ENCODE data around the gene BCL2L1. TPM values are rescaled to one million over a fixed set of nuclear protein-coding genes. Genes with fewer than 3 reads are reported as not detected.

Gene BCL2L1
- total and polyA plus RNA-seq, 10 donors: 18.7 to 167 (median 87.6) TPM

DNA sequence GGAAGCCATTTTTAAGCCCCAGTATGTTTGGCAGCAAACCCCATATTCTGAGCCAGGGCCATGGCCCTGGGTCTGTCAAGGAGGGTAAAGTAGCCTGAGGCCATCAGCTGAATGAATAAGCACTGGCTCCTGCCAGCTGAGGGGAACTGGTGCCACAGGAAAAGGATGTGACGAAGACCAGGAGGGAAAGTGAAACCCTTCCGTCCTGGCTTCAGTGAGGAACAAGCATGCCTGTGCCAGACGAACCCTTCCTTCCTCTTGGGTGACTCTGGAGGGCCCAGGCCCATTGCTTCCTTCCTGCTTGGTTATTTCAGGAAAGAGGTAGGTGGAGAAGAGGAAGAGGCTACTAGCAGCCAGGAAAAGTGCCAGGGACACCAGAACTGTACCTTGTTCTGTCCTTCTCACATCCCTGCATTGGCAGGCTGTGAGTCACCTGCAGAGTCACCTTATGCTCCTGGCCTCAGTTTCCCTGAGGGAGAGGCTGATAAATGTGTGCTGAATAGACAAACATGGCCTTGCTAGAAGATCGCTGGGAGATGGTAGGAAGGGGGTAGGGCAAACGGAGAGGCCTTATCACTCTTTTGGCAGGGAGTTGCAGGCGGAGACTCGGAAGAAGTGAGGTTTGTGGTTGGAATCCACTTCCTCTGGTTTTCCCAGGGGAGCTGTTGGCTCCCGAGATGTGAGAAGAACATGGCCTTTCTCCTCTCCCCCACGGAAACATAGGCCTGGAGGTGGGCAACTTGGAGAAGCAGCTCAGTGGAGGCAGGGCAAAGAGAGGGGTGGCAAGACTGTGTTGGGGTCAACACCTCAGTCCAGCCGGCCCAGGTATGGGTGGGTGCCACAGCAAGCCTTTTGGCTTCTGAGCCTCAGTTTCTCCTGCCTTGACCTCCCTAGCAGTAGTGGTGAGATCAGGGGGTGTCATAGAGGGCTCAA lies 47.5 kb downstream of the BCL2L1 start:
- peak; percentile 91 for DNase-seq
- intact Hi-C loops (cut with DNase I; ENCODE audit: low total_unique reads): loop anchor here (5.0 kb wide), 1 partner anchor 37 kb away; no protein-coding TSS in a partner anchor
- TF ChIP-seq POLR2A (IDR thresholded peaks at IDR 0.05) (no peak), POLR2AphosphoS5 (IDR thresholded peaks at IDR 0.05) (peak; percentile 12 to 98 (median 84))
- TF ChIP-seq, protein P1, sequence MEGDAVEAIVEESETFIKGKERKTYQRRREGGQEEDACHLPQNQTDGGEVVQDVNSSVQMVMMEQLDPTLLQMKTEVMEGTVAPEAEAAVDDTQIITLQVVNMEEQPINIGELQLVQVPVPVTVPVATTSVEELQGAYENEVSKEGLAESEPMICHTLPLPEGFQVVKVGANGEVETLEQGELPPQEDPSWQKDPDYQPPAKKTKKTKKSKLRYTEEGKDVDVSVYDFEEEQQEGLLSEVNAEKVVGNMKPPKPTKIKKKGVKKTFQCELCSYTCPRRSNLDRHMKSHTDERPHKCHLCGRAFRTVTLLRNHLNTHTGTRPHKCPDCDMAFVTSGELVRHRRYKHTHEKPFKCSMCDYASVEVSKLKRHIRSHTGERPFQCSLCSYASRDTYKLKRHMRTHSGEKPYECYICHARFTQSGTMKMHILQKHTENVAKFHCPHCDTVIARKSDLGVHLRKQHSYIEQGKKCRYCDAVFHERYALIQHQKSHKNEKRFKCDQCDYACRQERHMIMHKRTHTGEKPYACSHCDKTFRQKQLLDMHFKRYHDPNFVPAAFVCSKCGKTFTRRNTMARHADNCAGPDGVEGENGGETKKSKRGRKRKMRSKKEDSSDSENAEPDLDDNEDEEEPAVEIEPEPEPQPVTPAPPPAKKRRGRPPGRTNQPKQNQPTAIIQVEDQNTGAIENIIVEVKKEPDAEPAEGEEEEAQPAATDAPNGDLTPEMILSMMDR (IDR thresholded peaks at IDR 0.05 in 8 of 11, conservative IDR thresholded peaks at IDR 0.05 in 3 of 11): no peak

DNA sequence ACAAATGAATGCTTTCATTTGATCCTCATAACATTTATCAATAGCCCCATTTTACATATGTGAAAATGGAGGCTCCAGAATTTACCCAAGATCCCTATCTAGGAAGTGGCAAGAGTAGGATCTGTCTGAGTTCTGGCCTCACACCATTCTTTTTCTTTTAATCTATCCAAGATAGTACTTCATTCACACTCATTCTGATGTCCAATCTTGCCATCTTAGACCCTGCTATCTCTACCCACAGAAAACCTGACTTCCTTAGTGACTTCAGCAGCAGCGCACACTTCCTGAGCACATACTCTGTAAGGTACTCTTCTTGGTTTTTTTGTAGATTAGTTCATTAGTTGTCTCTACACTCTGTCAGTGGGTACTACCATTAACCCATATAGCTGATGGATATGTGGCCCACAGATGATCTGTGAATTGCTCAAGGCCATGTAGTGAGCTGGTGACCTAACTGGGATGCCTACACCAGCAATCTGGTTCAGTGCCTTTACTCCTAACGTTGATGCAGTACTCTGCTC lies 48.7 kb downstream of the BCL2L1 start:
- H3K4me3 ChIP-seq: peak overlapping the region in 1 of 8 donors; percentile 71
- no peaks in the 10 kb centered on the region for H3K9me3 ChIP-seq
- WGBS, 5 donors: 14 to 46% (median 29%) methylated on average over 2 of the region's 2 CpGs
- no peaks in the 10 kb centered on the region for H3K27me3 ChIP-seq (replicated peaks in 1 of 7)
- H3K36me3 ChIP-seq: peaks cover 0 to 60% (median 0%) of the 10 kb centered on the region in 6 donors
- no peak for DNase-seq
- peak overlapping the region; percentile 70 to 95 (median 84) for H3K27ac ChIP-seq
- peaks cover 55 to 100% (median 91%) of the 10 kb centered on the region in 6 donors for H3K4me1 ChIP-seq
- intact Hi-C loops (cut with DNase I; ENCODE audit: low total_unique reads): no loop called here
- TF ChIP-seq POLR2A (IDR thresholded peaks at IDR 0.05) (no peak), POLR2AphosphoS5 (IDR thresholded peaks at IDR 0.05) (no peak)
- TF ChIP-seq, protein P1 (IDR thresholded peaks at IDR 0.05 in 8 of 11, conservative IDR thresholded peaks at IDR 0.05 in 3 of 11): no peak

More for the DNA sequence above, 47.5 kb downstream of the BCL2L1 start:
- Histone ChIP-seq H3K4me3 (peak overlapping the region; percentile 1 to 71 (median 42)), H3K4me1 (peaks cover 59 to 100% (median 91%) of the 10 kb centered on the region in 6 donors), H3K27me3 (replicated peaks in 1 of 7) (no peaks in the 10 kb centered on the region), H3K27ac (peak overlapping the region; percentile 70 to 95 (median 84)), H3K9me3 (no peaks in the 10 kb centered on the region), H3K36me3 (peaks cover 0 to 59% (median 0%) of the 10 kb centered on the region in 6 donors)
- 2 to 13% (median 6%) methylated on average over 10 of the region's 10 CpGs for WGBS, 5 donors

DNA sequence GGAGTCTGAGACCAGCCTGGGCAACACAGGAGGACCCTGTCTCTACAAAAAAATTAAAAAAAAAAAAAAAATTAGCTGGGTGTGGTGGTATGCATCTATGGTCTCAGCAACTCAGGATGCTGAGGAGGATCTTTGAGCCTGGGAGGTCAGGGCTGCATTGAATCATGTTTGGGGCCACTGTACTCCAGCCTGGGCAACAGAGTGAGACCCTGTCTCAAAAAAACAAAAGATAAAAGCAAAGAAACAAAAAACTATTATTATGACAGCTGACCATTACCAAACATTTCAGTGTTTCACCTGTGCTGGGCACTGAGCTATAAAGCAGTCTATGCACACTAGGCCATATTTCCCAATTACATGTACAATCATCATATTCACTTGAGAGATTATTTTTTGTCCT lies 49.2 kb downstream of the BCL2L1 start:
- H3K36me3 ChIP-seq: peaks cover 0 to 58% (median 0%) of the 10 kb centered on the region in 6 donors
- H3K27ac ChIP-seq: peak overlapping the region in 7 of 8 donors; percentile 70 to 95 (median 85)
- TF ChIP-seq, protein P1 (IDR thresholded peaks at IDR 0.05 in 8 of 11, conservative IDR thresholded peaks at IDR 0.05 in 3 of 11): no peak
- TF ChIP-seq POLR2AphosphoS5 (IDR thresholded peaks at IDR 0.05) (no peak), POLR2A (IDR thresholded peaks at IDR 0.05) (no peak)
- intact Hi-C loops (cut with DNase I; ENCODE audit: low total_unique reads): no loop called here
- H3K27me3 ChIP-seq (replicated peaks in 1 of 7): no peaks in the 10 kb centered on the region
- no peak for DNase-seq
- peaks cover 50 to 100% (median 90%) of the 10 kb centered on the region in 6 donors for H3K4me1 ChIP-seq
- no peaks in the 10 kb centered on the region for H3K9me3 ChIP-seq
- H3K4me3 ChIP-seq: no peak overlapping the region

DNA sequence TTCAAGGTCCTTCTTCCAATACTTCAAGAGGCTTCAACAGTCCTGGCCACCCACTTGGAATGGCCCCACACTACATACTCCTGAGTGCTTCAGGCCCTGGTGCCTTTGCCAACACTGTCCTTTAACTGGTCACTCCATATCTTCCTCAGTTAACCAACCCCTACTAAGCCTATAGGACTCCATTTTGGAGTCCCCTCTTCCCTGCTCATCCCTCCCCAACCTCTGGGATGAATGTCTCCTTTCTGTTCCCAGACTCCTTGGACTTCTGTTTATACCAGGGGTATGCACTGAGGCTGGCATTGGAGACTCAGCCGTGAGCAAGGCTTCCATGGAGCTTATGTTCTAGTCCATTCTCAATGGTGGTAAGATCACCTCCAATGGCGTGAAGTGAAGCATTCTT lies 51.3 kb downstream of the BCL2L1 start:
- 95 to 100% (median 98%) methylated on average over 2 of the region's 2 CpGs for WGBS, 5 donors
- peak overlapping the region; percentile 23 to 95 (median 79) for H3K27ac ChIP-seq
- intact Hi-C loops (cut with DNase I; ENCODE audit: low total_unique reads): no loop called here
- H3K36me3 ChIP-seq: peaks cover 0 to 48% (median 0%) of the 10 kb centered on the region in 6 donors
- H3K27me3 ChIP-seq (replicated peaks in 1 of 7): no peaks in the 10 kb centered on the region
- H3K4me1 ChIP-seq: peaks cover 44 to 100% (median 90%) of the 10 kb centered on the region in 6 donors
- DNase-seq: no peak
- H3K9me3 ChIP-seq: no peaks in the 10 kb centered on the region
- no peak for TF ChIP-seq POLR2A (IDR thresholded peaks at IDR 0.05)
- no peak for TF ChIP-seq POLR2AphosphoS5 (IDR thresholded peaks at IDR 0.05)
- TF ChIP-seq, protein P1 (IDR thresholded peaks at IDR 0.05 in 8 of 11, conservative IDR thresholded peaks at IDR 0.05 in 3 of 11): no peak
- no peak overlapping the region for H3K4me3 ChIP-seq
